RWPE1 (cell line): ENCODE data around the gene GFRA4.
A peak's percentile ranks its signal among the peaks of the same experiment; 100 is the strongest.

Experiments
- CTCF ChIA-PET: fragments of 350-600 bp; sonication (Branson Sonifier 250); formaldehyde crosslinking; extraction: SDS; loops from one replicate; lab custom pipeline; 2021; lab: Yijun Ruan, JAX
- POLR2A ChIA-PET: fragments of 400-600 bp; formaldehyde crosslinking; extraction: SDS; loops from one replicate; lab custom pipeline; 2020; ENCODE audit warnings: antibody characterized with exemption; ENCODE audit not compliant: low non-redundant PET; lab: Yijun Ruan, JAX
- DNase-seq: peaks from one replicate; pipeline ENCODE4 v3.0.0; 2012; ENCODE audit warnings: low spot score
- H3K27ac ChIP-seq: fragments of 450-650 bp; 2 replicates; pipeline ENCODE4 v1.5.1; 2017
- CTCF ChIP-seq: fragments of 450-650 bp; conservative IDR thresholded peaks from 2 replicates; pipeline ENCODE4 v1.5.1; 2017; ENCODE audit warnings: low read depth, mild to moderate bottlenecking

GFRA4 gene

GRCh38 chr20:3696200-3696599 lies 33.0 kb upstream of the GFRA4 start:
- ChIA-PET POLR2A (no interaction called here), CTCF (interaction anchor here (0.9 to 2.2 kb wide), 2 partner anchors 15 to 22 kb away, joined by 3 to 12 read pairs; no protein-coding TSS in a partner anchor)
- peak; percentile 36 for TF ChIP-seq CTCF
- DNase-seq, result no peak
- H3K27ac ChIP-seq, result no peak overlapping the region

- no peak overlapping the region for H3K27ac ChIP-seq
- TF ChIP-seq CTCF, result no peak
- ChIA-PET CTCF (interaction anchor here (0.7 to 1.7 kb wide), 3 partner anchors 10 to 369 kb away, joined by 3 to 9 read pairs (median 3); no protein-coding TSS in a partner anchor), POLR2A (no interaction called here)
- no peak for DNase-seq
Measured at GRCh38 chr20:3694864-3695263, 31.7 kb upstream of the GFRA4 start.

- DNase-seq, result no peak
- no peak for TF ChIP-seq CTCF
- ChIA-PET CTCF (interaction anchor here (0.8 kb wide), 1 partner anchor 18 kb away, joined by 4 read pairs; no protein-coding TSS in a partner anchor), POLR2A (no interaction called here)
- no peak overlapping the region for H3K27ac ChIP-seq
Measured at GRCh38 chr20:3693376-3693775, 30.2 kb upstream of the GFRA4 start.

- CTCF ChIA-PET, result interaction anchor here (0.6 kb wide), 1 partner anchor 124 kb away, joined by 3 read pairs; no protein-coding TSS in a partner anchor
Measured at GRCh38 chr20:3692706-3693294, 29.6 kb upstream of the GFRA4 start.

GRCh38 chr20:3691897-3692296 lies 28.7 kb upstream of the GFRA4 start:
- DNase-seq, result no peak
- CTCF ChIA-PET, result no interaction called here
- no peak overlapping the region for H3K27ac ChIP-seq
- POLR2A ChIA-PET, result no interaction called here
- no peak for TF ChIP-seq CTCF

More at GRCh38 chr20:3692706-3693294, 29.6 kb upstream of the GFRA4 start:
- no peak for DNase-seq
- POLR2A ChIA-PET, result no interaction called here
- no peak overlapping the region for H3K27ac ChIP-seq
- TF ChIP-seq CTCF, result no peak

GRCh38 chr20:3691306-3691705 lies 28.1 kb upstream of the GFRA4 start:
- no peak for TF ChIP-seq CTCF
- no peak for DNase-seq
- no peak overlapping the region for H3K27ac ChIP-seq
- ChIA-PET CTCF (no interaction called here), POLR2A (no interaction called here)
